Ishikawa (cell line): Measurements from ENCODE around the gene SEC24D.

Experiments used
- CEBPB ChIP-seq: IDR thresholded peaks from 2 replicates; pipeline ENCODE4 v1.6.1; 2012
- EGR1 ChIP-seq: IDR thresholded peaks from 2 replicates; pipeline ENCODE4 v1.6.1; 2012
- EP300 ChIP-seq: IDR thresholded peaks from 2 replicates; pipeline ENCODE4 v1.6.1; 2012; ENCODE audit warnings: borderline replicate concordance
- NFIC ChIP-seq: IDR thresholded peaks from 2 replicates; pipeline ENCODE4 v1.6.1; 2012
- REST ChIP-seq: IDR thresholded peaks from 2 replicates; pipeline ENCODE4 v1.6.1; 2012; ENCODE audit warnings: low read depth, mild to moderate bottlenecking
- TAF1 ChIP-seq: IDR thresholded peaks from 2 replicates; pipeline ENCODE4 v1.6.1; 2012; ENCODE audit warnings: low read depth, mild to moderate bottlenecking
- TEAD4 ChIP-seq: IDR thresholded peaks from 2 replicates; pipeline ENCODE4 v1.6.1; 2012
- USF1 ChIP-seq: IDR thresholded peaks from 2 replicates; pipeline ENCODE4 v1.6.1; 2012
- YY1 ChIP-seq: IDR thresholded peaks from 2 replicates; pipeline ENCODE4 v1.6.1; 2012; ENCODE audit warnings: low read depth

GRCh38 chr4:118816538-118817177, 19.3 kb downstream of the SEC24D start:
- TF ChIP-seq REST: no peak
- no peak for TF ChIP-seq EGR1
- no peak for TF ChIP-seq YY1
- TF ChIP-seq TEAD4: no peak
- no peak for TF ChIP-seq TAF1
- TF ChIP-seq USF1: no peak
- no peak for TF ChIP-seq EP300
- TF ChIP-seq NFIC: no peak
- no peak for TF ChIP-seq CEBPB
